ENCODE data around the gene ICOS. TPM values are rescaled to one million over a fixed set of nuclear protein-coding genes. Genes with fewer than 3 reads are reported as not detected.

The ICOS gene
- total RNA-seq, 1 experiment from 2014 or later: 0.18 TPM

DNA sequence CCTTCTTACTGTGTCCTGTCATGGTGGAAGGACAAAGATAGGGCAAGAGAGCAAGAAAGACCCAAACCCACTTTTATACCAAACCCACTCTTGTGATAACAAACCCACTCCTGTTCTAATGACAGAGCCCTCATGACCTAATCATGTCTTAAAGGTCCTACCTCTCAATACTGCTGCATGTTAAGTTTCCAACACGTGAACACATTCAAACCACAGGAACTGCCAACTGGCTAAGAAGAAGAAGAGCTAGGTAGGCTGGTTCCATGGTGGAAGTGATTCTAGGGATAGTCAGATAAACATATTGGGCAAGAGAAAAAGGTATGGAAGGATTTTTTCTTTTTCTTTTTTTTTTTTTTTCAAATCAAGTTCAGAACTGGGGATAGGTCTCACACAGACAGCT, 47.0 kb upstream of the ICOS start:
- POLR2A ChIA-PET: no interaction called here
- intact Hi-C loops (cut with micrococcal nuclease; ENCODE audit: unreplicated experiment) (no loop called here), in situ Hi-C loops (cut with HindIII; ENCODE audit: low pct_unique_long_range_greater_than_20kb, low sequenced_read_pairs) (no loop called here)
- H3K4me3 ChIP-seq (ENCODE audit: low read depth in 2 of 2, low read length in 2 of 2): no peak overlapping the region
- H3K36me3 ChIP-seq (ENCODE audit: control insufficient read depth, insufficient read depth, low read length): no peaks in the 10 kb centered on the region
- no peak overlapping the region for H3K27ac ChIP-seq (ENCODE audit: low read length)
- CTCF ChIA-PET: no interaction called here
- no peaks in the 10 kb centered on the region; the same call in 1 of the 2 replicates for H3K27me3 ChIP-seq (ENCODE audit: control insufficient read depth, insufficient read depth, low read length)
- ATAC-seq (no peak), DNase-seq (ENCODE audit: low read depth, low spot score) (no peak)
- H3K4me1 ChIP-seq (ENCODE audit: control insufficient read depth, insufficient read depth, low read length): no peaks in the 10 kb centered on the region
- no TSS peak for BruUV-seq (replicated peaks)
- no peaks in the 10 kb centered on the region for H3K9me3 ChIP-seq (ENCODE audit: control insufficient read depth, insufficient read depth, low read depth, low read length)
- TF ChIP-seq, protein P1, sequence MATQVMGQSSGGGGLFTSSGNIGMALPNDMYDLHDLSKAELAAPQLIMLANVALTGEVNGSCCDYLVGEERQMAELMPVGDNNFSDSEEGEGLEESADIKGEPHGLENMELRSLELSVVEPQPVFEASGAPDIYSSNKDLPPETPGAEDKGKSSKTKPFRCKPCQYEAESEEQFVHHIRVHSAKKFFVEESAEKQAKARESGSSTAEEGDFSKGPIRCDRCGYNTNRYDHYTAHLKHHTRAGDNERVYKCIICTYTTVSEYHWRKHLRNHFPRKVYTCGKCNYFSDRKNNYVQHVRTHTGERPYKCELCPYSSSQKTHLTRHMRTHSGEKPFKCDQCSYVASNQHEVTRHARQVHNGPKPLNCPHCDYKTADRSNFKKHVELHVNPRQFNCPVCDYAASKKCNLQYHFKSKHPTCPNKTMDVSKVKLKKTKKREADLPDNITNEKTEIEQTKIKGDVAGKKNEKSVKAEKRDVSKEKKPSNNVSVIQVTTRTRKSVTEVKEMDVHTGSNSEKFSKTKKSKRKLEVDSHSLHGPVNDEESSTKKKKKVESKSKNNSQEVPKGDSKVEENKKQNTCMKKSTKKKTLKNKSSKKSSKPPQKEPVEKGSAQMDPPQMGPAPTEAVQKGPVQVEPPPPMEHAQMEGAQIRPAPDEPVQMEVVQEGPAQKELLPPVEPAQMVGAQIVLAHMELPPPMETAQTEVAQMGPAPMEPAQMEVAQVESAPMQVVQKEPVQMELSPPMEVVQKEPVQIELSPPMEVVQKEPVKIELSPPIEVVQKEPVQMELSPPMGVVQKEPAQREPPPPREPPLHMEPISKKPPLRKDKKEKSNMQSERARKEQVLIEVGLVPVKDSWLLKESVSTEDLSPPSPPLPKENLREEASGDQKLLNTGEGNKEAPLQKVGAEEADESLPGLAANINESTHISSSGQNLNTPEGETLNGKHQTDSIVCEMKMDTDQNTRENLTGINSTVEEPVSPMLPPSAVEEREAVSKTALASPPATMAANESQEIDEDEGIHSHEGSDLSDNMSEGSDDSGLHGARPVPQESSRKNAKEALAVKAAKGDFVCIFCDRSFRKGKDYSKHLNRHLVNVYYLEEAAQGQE (IDR thresholded peaks at IDR 0.05; ENCODE audit: insufficient read depth in 1 of 2, low read depth in 2 of 2, low read length in 1 of 2): no peak
- TF ChIP-seq POLR2AphosphoS5 (IDR thresholded peaks at IDR 0.05; ENCODE audit: low read depth, low read length): no peak

DNA sequence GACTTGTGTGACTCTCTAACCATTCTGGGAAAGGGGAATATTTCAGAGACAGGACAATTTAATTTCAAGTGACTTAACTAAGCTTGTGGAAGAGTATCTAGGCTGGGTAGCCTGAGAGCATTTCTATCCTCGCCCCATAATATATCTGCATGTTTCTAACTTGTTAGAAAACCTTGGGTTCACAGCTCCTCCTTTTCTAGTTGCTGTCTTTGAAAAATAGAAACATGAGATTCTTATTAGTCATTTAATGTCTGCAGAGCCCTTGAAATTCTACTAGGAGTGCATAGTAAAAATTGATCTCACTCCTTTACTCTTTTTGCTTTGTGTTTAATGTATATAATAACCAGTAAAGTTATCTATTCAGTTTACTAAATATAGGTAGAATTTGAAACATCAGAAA, 46.6 kb upstream of the ICOS start:
- no peaks in the 10 kb centered on the region for H3K4me1 ChIP-seq (ENCODE audit: control insufficient read depth, insufficient read depth, low read length)
- no peak overlapping the region for H3K27ac ChIP-seq (ENCODE audit: low read length)
- no TSS peak for BruUV-seq (replicated peaks)
- POLR2A ChIA-PET: no interaction called here
- in situ Hi-C loops (cut with HindIII; ENCODE audit: low pct_unique_long_range_greater_than_20kb, low sequenced_read_pairs) (no loop called here), intact Hi-C loops (cut with micrococcal nuclease; ENCODE audit: unreplicated experiment) (no loop called here)
- DNase-seq (ENCODE audit: low read depth, low spot score) (no peak), ATAC-seq (no peak)
- no peaks in the 10 kb centered on the region for H3K36me3 ChIP-seq (ENCODE audit: control insufficient read depth, insufficient read depth, low read length)
- no peak overlapping the region for H3K4me3 ChIP-seq (ENCODE audit: low read depth in 2 of 2, low read length in 2 of 2)
- H3K27me3 ChIP-seq (ENCODE audit: control insufficient read depth, insufficient read depth, low read length): no peaks in the 10 kb centered on the region; the same call in 1 of the 2 replicates
- TF ChIP-seq, protein P2, sequence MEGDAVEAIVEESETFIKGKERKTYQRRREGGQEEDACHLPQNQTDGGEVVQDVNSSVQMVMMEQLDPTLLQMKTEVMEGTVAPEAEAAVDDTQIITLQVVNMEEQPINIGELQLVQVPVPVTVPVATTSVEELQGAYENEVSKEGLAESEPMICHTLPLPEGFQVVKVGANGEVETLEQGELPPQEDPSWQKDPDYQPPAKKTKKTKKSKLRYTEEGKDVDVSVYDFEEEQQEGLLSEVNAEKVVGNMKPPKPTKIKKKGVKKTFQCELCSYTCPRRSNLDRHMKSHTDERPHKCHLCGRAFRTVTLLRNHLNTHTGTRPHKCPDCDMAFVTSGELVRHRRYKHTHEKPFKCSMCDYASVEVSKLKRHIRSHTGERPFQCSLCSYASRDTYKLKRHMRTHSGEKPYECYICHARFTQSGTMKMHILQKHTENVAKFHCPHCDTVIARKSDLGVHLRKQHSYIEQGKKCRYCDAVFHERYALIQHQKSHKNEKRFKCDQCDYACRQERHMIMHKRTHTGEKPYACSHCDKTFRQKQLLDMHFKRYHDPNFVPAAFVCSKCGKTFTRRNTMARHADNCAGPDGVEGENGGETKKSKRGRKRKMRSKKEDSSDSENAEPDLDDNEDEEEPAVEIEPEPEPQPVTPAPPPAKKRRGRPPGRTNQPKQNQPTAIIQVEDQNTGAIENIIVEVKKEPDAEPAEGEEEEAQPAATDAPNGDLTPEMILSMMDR (IDR thresholded peaks at IDR 0.05): no peak
- TF ChIP-seq, protein P1 (IDR thresholded peaks at IDR 0.05; ENCODE audit: insufficient read depth in 1 of 2, low read depth in 2 of 2, low read length in 1 of 2): no peak
- TF ChIP-seq SIN3A (IDR thresholded peaks at IDR 0.05; ENCODE audit: borderline replicate concordance, insufficient read depth, low read depth, low read length): no peak
- no peak for TF ChIP-seq TCF7L2 (IDR thresholded peaks at IDR 0.05; ENCODE audit: low read depth, low read length)
- no peak for TF ChIP-seq POLR2AphosphoS5 (IDR thresholded peaks at IDR 0.05; ENCODE audit: low read depth, low read length)
- CTCF ChIA-PET: no interaction called here
- H3K9me3 ChIP-seq (ENCODE audit: control insufficient read depth, insufficient read depth, low read depth, low read length): no peaks in the 10 kb centered on the region
